Skeletal muscle satellite cell (primary cell): ENCODE results near the gene RTN4RL1.
"Not testable (repeated sequence)": the region's sequence is repeated elsewhere in the genome, so short reads cannot be mapped to it uniquely, and the experiment has no call there.

ENCODE experiments used
- H3K27me3 ChIP-seq: 2 replicates; pipeline ENCODE4 v1.7.0; 2013; ENCODE audit warnings: low read length; ENCODE audit not compliant: control insufficient read depth, insufficient read depth
- H3K36me3 ChIP-seq: 2 replicates; pipeline ENCODE4 v1.7.0; 2013; ENCODE audit warnings: mild to moderate bottlenecking, control low read depth, low read length; ENCODE audit not compliant: insufficient read depth
- H3K4me1 ChIP-seq: 2 replicates; pipeline ENCODE4 v1.7.0; 2013; ENCODE audit warnings: low read length; ENCODE audit not compliant: control insufficient read depth, insufficient read depth
- H3K4me2 ChIP-seq: 2 replicates; pipeline ENCODE4 v1.7.0; 2013; ENCODE audit warnings: mild to moderate bottlenecking, low read length
- H3K4me3 ChIP-seq: 2 replicates; pipeline ENCODE4 v1.7.0; 2013; ENCODE audit warnings: low read length
- H3K9ac ChIP-seq: 2 replicates; pipeline ENCODE4 v1.7.0; 2013; ENCODE audit warnings: mild to moderate bottlenecking, low read depth, low read length, moderate library complexity
- H3K9me3 ChIP-seq: replicated peaks from 2 replicates; pipeline ENCODE4 v1.7.0; 2013; ENCODE audit warnings: mild to moderate bottlenecking, control low read depth, low read length

Gene RTN4RL1

GRCh38 chr17:1985686-1986085 lies 39.4 kb downstream of the RTN4RL1 start:
- H3K4me3 ChIP-seq: no peak overlapping the region
- H3K9me3 ChIP-seq: no peaks in the 10 kb centered on the region
- no peak overlapping the region for H3K9ac ChIP-seq
- no peaks in the 10 kb centered on the region for H3K36me3 ChIP-seq
- H3K27me3 ChIP-seq: peaks cover 12% of the 10 kb centered on the region
- H3K4me1 ChIP-seq: peaks cover 13% of the 10 kb centered on the region
- no peak overlapping the region for H3K4me2 ChIP-seq

DNA sequence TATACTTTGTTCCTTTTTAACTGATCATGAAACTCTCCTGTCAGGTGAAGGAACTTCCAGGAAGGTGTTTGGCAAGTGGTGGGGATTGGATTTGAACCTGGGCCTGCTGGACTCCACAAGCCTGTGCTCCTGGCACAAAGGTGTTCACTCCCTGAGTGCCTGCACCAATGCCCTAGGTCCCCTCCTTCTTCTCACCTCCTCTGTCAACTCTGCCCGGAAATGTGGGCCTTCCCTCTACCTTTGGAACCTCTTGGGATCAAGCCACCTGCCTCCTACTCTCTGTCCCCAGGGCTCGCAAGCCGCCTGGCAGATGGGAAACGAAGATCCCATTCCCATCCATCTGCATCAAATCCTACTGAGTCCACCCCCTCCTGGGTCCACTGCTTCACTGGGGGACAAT lies 40.0 kb downstream of the RTN4RL1 start:
- Histone ChIP-seq H3K36me3 (no peaks in the 10 kb centered on the region), H3K9me3 (no peaks in the 10 kb centered on the region), H3K4me1 (peaks cover 13% of the 10 kb centered on the region), H3K4me2 (no peak overlapping the region), H3K27me3 (peaks cover 12% of the 10 kb centered on the region), H3K9ac (no peak overlapping the region), H3K4me3 (no peak overlapping the region)

DNA sequence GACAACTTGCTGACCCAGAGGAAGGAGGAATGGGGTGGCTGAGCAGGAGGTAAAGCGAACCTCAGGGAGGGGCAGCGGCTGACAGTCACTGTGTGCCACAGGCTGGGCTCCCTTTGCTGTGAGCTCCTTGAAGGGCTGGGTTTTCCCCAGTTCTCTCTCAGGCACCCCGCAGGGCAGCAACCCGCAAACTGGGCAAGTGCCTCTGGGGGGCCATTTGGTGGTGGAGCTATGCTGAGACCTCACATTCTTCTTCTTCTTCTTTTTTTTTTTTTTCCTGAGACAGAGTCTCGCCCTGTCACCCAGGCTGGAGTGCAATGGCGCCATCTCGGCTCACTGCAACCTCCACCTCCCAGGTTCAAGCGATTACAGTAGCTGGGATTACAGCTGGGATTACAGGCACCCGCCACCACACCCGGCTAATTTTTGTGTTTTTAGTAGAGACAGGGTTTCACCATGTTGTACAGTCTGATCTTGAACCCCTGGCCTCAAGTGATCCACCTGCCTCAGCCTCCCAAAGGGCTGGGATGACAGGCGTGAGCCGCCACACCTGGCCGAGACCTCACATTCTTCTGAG lies 42.3 kb downstream of the RTN4RL1 start:
- H3K4me1 ChIP-seq, H3K9me3 ChIP-seq, H3K9ac ChIP-seq, H3K4me2 ChIP-seq, H3K4me3 ChIP-seq, H3K36me3 ChIP-seq: not testable (repeated sequence)
- H3K27me3 ChIP-seq: peaks cover 23% of the 10 kb centered on the region

- H3K4me2 ChIP-seq: no peak overlapping the region
- H3K36me3 ChIP-seq: no peaks in the 10 kb centered on the region
- H3K27me3 ChIP-seq: peaks cover 43% of the 10 kb centered on the region
- no peak overlapping the region for H3K4me3 ChIP-seq
- H3K9me3 ChIP-seq: no peaks in the 10 kb centered on the region
- no peak overlapping the region for H3K9ac ChIP-seq
- no peaks in the 10 kb centered on the region for H3K4me1 ChIP-seq
These were observed 44.4 kb downstream of the RTN4RL1 start for GRCh38 chr17:1980665-1981250.

DNA sequence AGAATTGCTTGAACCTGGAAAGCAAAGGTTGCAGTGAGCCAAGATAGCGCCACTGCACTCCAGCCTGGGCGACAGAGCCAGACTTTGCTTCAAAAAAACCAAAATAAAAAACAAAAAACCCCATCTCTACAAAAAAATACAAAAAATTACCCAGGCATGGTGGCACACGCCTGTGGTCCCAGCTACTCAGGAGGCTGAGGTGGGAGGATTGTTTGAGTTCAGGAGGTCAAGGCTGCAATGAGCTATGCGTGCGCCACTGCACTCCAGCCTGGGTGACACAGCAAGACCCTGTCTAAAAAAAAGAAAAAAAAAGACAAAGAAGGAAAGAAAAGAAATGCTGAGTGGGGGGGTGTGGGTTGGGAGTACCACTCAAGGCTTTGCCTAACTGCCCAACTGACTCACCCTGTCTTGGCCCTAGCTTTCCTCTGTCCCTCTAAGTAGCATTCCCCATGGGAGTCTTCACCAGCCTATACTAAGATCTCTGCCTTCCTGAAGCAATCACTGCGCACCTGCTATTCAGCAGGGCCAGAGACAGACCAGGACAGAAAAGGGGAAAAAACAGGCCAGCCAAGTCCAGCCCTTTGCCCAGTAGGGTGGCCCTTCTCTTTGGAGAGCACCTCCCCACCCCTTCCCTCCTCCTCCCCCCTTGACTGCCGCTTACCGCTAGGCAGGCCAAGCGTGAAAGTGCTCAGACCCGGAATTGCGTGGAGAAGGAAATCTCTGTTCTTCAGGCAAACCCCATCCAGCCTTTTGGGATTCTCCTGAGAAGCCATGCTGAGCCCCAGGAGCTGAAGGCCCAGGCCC lies 45.8 kb downstream of the RTN4RL1 start:
- H3K9me3 ChIP-seq: no peaks in the 10 kb centered on the region
- no peak overlapping the region for H3K4me3 ChIP-seq
- H3K36me3 ChIP-seq: no peaks in the 10 kb centered on the region
- H3K9ac ChIP-seq: no peak overlapping the region
- H3K4me2 ChIP-seq: no peak overlapping the region
- H3K4me1 ChIP-seq: no peaks in the 10 kb centered on the region
- H3K27me3 ChIP-seq: peaks cover 55% of the 10 kb centered on the region

DNA sequence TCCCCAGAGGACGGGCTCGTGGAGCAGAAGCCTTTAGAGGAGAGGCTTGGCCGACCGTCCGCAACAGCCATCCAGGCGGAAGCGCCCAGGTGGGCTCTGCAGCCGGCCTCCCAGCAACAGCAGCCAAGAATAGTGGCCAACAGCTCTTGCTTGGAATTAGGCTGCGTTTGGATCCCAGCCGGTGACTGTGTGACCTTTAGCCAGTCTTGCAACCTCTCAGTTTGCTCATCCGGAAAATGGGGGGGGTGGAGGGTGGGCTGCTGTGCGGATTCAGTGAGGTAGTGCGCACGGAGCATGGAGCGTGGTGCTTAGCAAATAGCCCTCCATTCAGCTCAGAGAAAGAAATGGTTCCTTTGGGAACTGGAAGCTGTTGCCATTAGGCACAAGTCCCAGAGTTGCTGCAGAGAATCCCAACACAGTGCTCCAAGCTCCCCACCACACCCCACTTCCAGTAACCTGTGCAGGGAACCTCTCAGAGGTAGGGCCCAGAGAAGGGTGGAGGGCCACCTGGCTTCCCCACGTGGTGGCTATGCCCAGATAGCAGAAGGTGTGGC lies 46.7 kb downstream of the RTN4RL1 start:
- Histone ChIP-seq H3K4me1 (no peaks in the 10 kb centered on the region), H3K36me3 (no peaks in the 10 kb centered on the region), H3K4me2 (no peak overlapping the region), H3K9ac (no peak overlapping the region), H3K9me3 (no peaks in the 10 kb centered on the region), H3K4me3 (no peak overlapping the region), H3K27me3 (peaks cover 56% of the 10 kb centered on the region)

GRCh38 chr17:1977583-1978395 lies 47.3 kb downstream of the RTN4RL1 start:
- Histone ChIP-seq H3K36me3 (no peaks in the 10 kb centered on the region), H3K9me3 (no peaks in the 10 kb centered on the region), H3K4me1 (no peaks in the 10 kb centered on the region), H3K4me2 (no peak overlapping the region), H3K4me3 (no peak overlapping the region), H3K27me3 (peaks cover 51% of the 10 kb centered on the region), H3K9ac (no peak overlapping the region)

GRCh38 chr17:1976683-1977064 lies 48.5 kb downstream of the RTN4RL1 start:
- H3K9ac ChIP-seq: no peak overlapping the region

DNA sequence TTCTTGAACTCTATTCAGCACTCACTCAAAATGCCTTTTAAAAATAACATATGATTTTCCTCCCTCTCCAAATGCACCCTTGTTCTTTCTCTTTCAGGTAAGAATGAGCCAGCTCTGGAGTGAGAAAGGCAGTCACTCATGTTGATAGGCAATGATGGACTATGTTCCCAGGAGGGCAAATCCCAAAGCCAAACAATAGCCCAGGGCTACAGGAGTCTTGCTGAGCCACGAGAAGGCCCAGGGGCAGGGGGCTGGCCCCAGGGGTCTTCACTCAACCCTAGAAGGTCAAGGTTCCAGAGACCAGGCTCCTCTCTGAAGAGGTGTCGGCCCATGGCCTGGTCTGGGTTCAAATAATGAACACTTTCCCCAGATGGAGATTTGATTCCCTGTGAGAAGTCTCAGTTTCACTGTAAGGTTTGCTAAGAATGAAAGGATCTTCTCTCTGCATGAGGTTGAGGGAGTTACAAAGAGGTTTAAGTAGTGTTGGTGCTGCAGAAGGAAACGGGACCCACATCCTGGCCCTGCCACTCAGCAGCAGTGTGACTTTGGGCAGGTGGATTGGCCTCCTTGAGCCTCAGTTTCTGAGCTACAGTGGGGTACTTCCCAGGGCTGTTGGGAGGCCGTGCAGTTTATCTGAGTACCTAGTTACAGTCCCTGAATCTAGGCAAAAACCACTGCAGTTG lies 49.0 kb downstream of the RTN4RL1 start:
- H3K27me3 ChIP-seq: peaks cover 54% of the 10 kb centered on the region

More at GRCh38 chr17:1976683-1977064, 48.5 kb downstream of the RTN4RL1 start:
- H3K4me3 ChIP-seq: no peak overlapping the region
- H3K9me3 ChIP-seq: no peaks in the 10 kb centered on the region
- no peaks in the 10 kb centered on the region for H3K4me1 ChIP-seq
- no peak overlapping the region for H3K4me2 ChIP-seq
- H3K27me3 ChIP-seq: peaks cover 52% of the 10 kb centered on the region
- H3K36me3 ChIP-seq: no peaks in the 10 kb centered on the region

DNA sequence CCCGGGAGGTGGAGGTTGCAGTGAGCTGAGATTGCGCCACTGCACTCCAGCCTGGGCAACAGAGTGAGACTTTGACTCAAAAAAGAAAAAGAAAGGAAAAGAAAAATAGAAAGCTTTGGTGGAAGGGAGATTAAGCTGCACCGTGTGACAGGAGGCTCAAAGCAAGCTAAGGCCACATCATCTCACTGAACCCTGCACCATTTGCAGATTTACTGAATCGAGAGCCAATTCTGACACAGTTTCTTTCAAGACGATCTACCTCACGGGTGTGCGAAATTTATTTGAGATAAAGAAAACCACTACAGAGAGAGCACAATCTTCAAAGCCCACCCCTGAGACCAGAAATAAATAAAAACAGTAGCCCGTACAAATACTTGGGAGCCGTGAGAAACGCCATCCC lies 49.6 kb downstream of the RTN4RL1 start:
- no peak overlapping the region for H3K9ac ChIP-seq
- H3K9me3 ChIP-seq: no peaks in the 10 kb centered on the region
- H3K36me3 ChIP-seq: no peaks in the 10 kb centered on the region
- H3K4me2 ChIP-seq: no peak overlapping the region
- H3K4me1 ChIP-seq: no peaks in the 10 kb centered on the region
- peaks cover 57% of the 10 kb centered on the region for H3K27me3 ChIP-seq
- no peak overlapping the region for H3K4me3 ChIP-seq

More for the DNA sequence above, 49.0 kb downstream of the RTN4RL1 start:
- Histone ChIP-seq H3K9me3 (no peaks in the 10 kb centered on the region), H3K4me3 (no peak overlapping the region), H3K4me2 (no peak overlapping the region), H3K36me3 (no peaks in the 10 kb centered on the region), H3K9ac (no peak overlapping the region), H3K4me1 (no peaks in the 10 kb centered on the region)
